HCT116 (cell line): Measurements from ENCODE around the gene HCN2.

ENCODE experiments used
- ATF3 ChIP-seq: IDR thresholded peaks from 2 replicates; pipeline ENCODE4 v1.6.1; 2012
- CTCF ChIP-seq, 3 experiments: fragments of 200-600 bp in 1 of 3; sonication (generic) in 1 of 3; IDR thresholded peaks in 2 of 3; conservative IDR thresholded peaks in 1 of 3; 2 replicates each; pipeline ENCODE4 v1.5.1; 2012 to 2017; ENCODE audit warnings: low read depth in 2 of 3, low read length in 2 of 3, antibody characterized with exemption in 1 of 3, borderline replicate concordance in 1 of 3, control low read depth in 1 of 3, mild to moderate bottlenecking in 1 of 3, mixed read lengths in 1 of 3, mixed run types in 1 of 3, moderate library complexity in 1 of 3; ENCODE audit not compliant: insufficient read depth in 1 of 3
- EZH2 ChIP-seq: fragments of 200-600 bp; sonication (generic); IDR thresholded peaks from 2 replicates; pipeline ENCODE4 v1.6.1; 2017; ENCODE audit warnings: antibody characterized with exemption, mixed run types
- MAX ChIP-seq: IDR thresholded peaks from 2 replicates; pipeline ENCODE4 v1.6.1; 2012
- POLR2AphosphoS5 ChIP-seq: IDR thresholded peaks from 2 replicates; pipeline ENCODE4 v1.6.1; 2011; ENCODE audit warnings: mild to moderate bottlenecking, low read depth, low read length, moderate library complexity
- REST ChIP-seq: IDR thresholded peaks from 2 replicates; pipeline ENCODE4 v1.6.1; 2012; ENCODE audit warnings: low read depth
- SIN3A ChIP-seq: IDR thresholded peaks from 2 replicates; pipeline ENCODE4 v1.6.1; 2012; ENCODE audit warnings: low read depth
- SP1 ChIP-seq: IDR thresholded peaks from 2 replicates; pipeline ENCODE4 v1.6.1; 2012; ENCODE audit warnings: low read depth
- TCF7L2 ChIP-seq: IDR thresholded peaks from 2 replicates; pipeline ENCODE4 v1.7.0; 2011; ENCODE audit warnings: borderline replicate concordance, inconsistent platforms; ENCODE audit not compliant: insufficient read depth, insufficient read length; ENCODE audit errors: extremely low read depth

GRCh38 chr19:618674-619285, 29.1 kb downstream of the HCN2 start:
- TF ChIP-seq POLR2AphosphoS5 (no peak), SIN3A (no peak), CTCF (IDR thresholded peaks at IDR 0.05 in 2 of 3, conservative IDR thresholded peaks at IDR 0.05 in 1 of 3; ENCODE audit: borderline replicate concordance in 1 of 3, insufficient read depth in 1 of 3, low read depth in 2 of 3, low read length in 2 of 3) (no peak), EZH2 (no peak), TCF7L2 (no peak), SP1 (no peak), MAX (no peak), ATF3 (no peak), REST (no peak)
